UCSD-AML1 (cell line): Measurements from ENCODE around the gene ZNF57.
"Not testable (repeated sequence)": the region's sequence is repeated elsewhere in the genome, so short reads cannot be mapped to it uniquely, and the experiment has no call there.

ENCODE experiments used
- DNase-seq: peaks from one replicate; lab custom pipeline; 2025; ENCODE audit not compliant: unreplicated experiment; lab: John Stamatoyannopoulos, UW

ZNF57 gene

DNA sequence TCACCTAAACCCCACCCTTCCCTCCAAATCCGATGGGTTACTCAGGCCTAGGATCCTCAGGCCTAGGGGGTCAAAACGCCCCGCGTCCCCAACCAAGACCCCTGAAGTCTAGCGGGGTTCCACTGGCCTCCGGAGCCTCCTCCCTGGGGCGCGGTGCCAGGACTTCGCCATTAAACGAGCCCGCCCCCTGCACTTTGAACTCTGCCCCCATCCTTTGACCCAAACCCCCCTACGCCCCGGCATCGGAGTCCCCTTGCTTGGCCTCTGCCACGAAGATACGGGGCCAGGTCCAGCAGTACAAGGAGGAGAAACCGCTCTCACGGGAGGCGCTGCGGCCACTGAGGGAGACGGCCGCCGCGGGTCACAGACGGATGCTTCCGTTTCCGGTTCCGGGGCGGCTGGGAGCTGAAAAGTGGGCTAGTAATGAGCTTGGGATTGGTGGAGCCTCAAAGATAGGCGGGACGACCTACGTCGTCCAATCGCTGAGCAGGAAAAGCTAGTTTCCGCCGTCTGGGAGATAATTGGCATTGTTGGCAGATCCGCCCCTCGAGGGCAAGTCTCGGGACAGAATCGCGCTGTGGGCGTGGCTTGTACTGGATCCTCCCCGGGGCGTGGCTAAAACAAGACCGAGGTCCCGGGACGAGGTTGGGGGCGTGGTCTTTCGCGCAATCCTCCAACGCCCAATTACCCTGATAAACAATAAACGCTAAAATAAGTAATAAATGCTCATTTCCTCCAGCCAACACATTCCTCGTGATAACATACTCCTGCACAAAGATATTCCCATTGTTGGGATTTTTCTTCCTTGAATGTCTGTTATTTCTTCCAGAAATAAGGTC is 49.8 kb downstream of the ZNF57 start:
- DNase-seq = peak; percentile 99

DNA sequence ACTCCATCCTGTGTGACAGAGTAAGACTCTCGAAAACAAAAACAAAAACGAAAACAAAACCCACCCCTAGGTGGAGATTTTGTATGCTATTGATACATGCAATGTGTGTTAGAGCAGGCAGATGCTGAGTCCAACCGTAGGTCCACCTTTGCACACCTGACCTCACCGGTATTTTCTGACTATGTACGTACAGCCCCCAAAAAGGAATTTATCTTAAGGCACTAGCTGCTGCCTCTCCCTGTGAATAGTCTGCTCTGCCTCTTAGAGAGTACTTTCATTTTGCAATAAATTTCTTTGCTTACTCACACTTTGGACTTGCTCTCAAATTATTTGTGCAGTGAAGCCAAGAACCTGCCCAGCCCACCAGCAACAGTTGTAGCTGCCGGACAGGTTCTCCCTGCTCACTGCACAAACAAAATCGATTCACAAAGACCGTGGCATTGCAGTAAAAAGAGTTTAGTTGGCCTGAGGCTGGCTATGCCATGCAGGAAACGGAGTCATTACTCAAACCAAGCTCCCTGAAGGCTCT is 52.3 kb downstream of the ZNF57 start:
- no peak for DNase-seq

DNA sequence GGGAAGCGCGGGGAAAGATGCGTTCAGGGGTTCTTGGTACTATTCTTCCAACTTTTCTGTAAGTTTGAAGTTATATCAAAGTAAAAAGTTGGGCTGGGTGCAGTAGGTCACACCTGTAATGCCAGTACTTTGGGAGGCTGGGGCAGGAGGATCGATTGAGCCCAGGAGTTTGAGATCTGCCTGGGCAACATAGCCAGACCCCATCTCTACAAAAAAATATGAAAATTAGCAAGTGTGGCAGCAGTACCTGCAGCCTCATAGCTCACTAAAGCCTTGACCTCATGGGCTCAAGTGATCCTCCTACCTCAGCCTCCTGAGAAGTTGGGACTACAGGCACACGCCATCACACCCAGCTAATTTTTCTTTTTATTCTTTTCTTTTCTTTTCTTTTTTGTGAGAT is 56.4 kb downstream of the ZNF57 start:
- DNase-seq = no peak

DNA sequence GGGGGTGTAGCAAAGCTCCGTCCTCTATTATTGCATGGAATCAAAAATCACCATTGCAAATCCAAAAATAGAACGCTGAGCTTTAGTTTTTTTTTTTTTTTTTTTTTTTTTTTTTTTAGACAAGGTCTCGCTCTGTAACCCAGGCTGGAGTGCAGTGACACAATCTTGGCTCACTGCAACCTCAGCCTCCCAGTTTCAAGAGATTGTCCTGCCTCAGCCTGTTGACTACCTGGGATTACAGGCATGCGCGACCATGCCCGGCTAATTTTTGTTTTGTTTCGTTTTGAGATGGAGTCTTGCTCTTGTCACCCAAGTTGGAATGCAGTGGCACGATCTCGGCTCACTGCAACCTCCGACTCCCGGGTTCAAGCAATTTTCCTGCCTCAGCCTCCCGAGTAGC is 59.4 kb downstream of the ZNF57 start:
- no peak for DNase-seq

DNA sequence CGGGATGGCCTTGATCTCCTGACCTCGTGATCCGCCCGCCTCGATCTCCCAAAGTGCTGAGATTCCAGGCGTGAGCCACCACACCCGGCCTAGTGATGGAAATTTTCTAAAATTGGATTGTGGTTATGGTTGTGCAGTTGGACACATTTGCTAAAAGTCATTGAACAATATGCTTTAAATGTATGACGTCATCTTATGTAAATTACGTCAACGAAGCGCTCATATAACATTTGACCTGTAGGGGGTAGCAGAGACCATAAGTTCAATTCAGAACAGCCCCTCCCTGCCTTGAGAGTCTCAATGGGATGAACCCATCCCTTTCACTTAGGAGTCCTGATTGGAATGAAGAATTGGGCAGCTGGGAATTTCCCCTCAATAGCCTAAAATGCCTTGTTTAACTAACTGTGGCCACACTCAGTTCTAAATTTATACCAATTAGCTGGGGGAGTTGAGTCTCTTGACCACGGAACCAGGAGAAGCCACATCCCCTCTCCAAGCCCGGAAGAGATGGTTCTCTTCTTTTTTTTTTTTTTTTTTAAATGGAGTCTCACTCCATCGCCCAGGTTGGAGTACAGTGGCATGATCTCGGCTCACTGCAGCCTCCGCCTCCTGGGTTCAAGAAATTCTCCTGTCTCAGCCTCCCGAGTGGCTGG is 61.4 kb downstream of the ZNF57 start:
- DNase-seq = no peak

DNA sequence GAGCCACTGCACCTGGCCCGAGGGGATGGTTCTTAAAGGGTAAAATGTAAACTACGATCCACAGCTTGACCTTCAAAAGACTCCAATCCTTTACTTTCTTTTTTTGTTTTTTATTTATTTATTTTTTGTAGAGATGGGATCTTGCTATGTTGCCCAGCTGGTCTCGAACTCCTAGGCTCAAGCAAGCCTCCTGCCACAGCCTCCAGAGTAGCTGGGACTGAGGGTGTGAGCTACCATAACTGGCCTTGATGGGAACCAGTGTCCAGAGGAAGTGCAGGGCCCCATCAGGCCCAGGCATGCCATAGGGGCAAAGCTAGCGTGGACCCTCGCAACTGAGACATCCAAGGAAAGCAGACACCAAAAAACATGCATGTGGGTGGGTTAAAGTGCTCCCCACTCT is 62.4 kb downstream of the ZNF57 start:
- no peak for DNase-seq

DNA sequence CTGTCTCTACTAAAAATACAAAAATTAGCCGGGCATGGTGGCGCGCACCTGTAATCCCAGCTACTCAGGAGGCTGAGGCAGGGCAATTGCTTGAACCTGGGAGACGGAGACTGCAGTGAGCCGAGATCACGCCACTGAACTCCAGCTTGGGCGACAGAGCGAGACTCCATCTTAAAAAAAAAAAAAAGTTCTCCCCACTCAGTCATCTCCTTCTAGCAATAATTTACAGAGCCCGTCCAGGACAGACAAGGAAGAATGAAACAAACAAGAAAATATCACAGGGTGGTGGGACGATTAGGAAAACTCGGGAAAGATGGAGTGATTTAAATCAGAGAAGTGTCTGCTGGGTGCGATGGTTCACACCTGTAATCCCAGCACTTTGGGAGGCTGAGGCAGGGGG is 62.9 kb downstream of the ZNF57 start:
- not testable (repeated sequence) for DNase-seq

DNA sequence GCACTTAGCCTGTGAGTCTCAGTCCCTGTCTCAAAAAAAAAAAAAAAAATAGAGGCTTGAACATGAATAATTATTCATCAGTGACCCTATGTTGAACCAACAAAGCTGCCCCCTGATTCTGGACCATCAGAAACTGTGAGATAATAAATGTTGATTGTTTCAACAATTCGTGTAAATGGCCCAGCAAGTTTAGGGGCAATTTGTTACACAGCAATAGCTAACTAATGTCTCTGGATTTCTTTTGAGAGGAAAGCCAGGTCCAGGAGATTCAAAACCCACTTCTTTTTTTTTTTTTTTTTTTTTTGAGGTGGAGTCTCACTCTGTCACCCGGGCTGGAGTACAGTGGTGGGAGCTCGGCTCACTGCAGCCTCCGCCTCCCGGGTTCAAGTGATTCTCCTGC is 64.1 kb downstream of the ZNF57 start:
- DNase-seq = no peak

DNA sequence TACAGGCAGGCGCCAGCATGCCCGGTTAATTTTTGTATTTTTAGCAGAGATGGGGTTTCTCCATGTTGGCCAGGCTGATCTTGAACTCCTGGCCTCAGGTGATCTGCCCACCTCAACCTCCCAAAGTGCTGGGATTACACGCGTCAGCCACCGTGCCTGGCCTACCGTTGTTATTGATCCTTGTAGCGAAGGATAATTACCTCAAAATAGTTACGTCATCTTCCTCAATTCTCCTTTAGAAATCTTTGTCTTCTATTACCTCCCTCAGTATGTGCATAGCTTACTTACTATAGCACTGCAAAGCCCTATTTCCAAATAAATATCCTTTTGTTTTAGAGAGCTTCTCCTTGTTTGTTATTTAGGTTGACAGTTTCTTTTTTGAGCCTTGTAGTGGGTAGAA is 67.2 kb downstream of the ZNF57 start:
- no peak for DNase-seq
